AG09319 (cell line): Measurements from ENCODE around the gene TOP1.
A peak's percentile ranks its signal among the peaks of the same experiment; 100 is the strongest.

Experiments
- DNase-seq: peaks from one replicate; pipeline ENCODE4 v3.0.0-alpha.2; 2010; ENCODE audit warnings: low read depth; ENCODE audit errors: extremely low read depth
- CTCF ChIP-seq: IDR thresholded peaks from 2 replicates; pipeline ENCODE4 v1.5.1; 2011; ENCODE audit warnings: low read depth, mild to moderate bottlenecking, inconsistent platforms, low read length, moderate library complexity

TOP1 gene

DNA sequence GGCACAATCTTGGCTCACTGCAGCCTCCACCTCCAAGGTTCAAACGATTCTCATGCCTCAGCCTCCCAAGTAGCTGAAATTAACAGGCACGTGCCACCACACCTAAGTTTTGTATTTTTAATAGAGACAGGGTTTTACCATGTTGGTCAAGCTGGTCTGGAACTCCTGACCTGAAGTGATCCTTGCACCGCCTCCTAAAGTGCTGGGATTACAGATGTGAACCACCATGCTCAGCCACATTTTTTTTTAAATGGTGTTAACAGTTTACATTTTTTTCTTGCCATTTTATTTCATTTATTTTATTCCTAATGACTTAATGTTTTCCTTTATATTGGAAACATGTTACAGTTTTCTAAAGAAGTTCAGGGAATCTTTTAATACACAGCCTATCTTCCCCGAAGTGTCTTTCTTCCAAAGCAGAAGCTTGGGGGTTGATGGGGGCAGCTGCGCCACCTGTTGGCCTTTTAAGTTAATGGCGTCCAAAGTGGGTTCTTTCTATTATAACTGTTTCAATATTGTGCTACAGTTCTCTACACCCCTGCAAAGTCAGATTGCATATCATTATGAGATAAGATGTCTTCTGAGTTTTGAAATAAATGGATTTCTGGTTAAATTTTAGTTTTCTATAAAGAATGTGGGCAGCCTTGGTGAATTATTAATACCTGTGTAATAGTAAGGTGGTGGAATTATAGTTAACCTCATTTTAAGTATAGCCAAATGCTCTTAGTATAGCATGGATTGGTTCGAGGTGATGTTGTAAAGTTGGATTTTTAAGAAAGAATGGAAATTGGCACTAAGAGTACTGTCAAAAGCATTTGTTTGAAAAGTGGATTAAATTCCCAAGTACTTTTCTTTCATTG lies 66.7 kb downstream of the TOP1 start:
- peak; percentile 81 for TF ChIP-seq CTCF
- peak; percentile 23 for DNase-seq

DNA sequence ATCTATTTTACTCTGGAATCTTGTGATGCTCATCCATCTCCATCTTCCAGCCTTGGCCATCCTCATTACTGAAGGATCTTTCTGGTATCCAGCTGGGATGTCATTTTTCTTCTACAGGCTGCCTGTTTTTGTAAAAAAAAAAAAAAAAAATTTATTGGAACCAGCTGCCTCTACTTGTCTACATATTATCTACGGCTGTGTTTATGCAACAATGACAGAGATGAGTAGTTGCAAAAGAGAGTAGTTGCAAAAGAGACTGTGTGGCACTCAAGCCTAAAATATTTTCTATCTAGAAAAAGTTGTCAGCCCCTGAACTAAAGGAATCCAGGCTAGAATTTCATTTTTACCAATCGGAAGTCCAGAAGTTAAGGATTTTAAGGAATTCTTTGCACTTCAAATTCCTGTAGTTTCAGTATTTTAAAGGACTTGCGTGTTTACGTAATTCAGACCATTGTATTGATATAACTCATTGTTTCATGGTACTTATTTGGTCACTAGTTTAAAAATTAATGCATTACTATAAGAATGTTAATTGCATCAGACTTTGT lies 70.2 kb downstream of the TOP1 start:
- DNase-seq, result peak; percentile 67
- TF ChIP-seq CTCF, result no peak

DNA sequence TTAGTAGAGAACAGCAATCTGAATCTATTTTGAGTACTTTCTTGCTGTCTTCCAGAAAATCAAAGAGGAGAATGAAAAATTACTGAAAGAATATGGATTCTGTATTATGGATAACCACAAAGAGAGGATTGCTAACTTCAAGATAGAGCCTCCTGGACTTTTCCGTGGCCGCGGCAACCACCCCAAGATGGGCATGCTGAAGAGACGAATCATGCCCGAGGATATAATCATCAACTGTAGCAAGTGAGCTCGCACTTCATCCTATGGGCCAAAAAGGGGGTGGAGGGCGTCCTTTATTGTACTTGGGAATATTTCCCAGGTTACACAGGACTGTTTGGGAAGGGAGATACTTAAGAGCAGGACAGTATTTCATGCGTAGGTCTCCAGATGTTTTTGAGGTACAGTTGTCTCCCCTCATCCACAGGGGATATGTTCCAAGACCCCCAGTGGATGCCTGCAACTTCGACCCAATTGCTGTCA lies 71.4 kb downstream of the TOP1 start:
- no peak for DNase-seq
- TF ChIP-seq CTCF, result no peak

GRCh38 chr20:41101660-41102059 lies 73.0 kb downstream of the TOP1 start:
- no peak for DNase-seq
- no peak for TF ChIP-seq CTCF

DNA sequence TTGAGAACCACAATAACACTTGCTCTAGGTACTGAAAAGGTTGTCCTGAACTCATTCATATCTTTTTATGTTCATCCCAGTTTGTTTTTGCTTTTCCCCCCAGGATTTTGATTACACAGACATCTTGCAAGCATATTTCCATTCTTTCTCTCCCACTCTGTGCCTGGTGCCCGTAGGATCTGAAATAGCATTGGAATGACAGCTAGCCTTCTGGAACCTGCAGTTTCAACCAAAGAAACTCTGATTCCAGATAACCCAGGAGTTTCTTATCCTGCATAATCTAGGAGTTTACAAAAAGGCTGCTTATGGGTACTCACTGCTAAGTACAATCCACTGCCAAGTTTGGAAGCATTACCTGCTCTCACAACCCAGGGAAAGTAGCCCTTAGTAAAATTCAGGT lies 79.9 kb downstream of the TOP1 start:
- no peak for TF ChIP-seq CTCF
- no peak for DNase-seq

- no peak for DNase-seq
- TF ChIP-seq CTCF, result no peak
Observed at GRCh38 chr20:41110012-41110411, 81.4 kb downstream of the TOP1 start.

GRCh38 chr20:41110930-41111577 lies 82.4 kb downstream of the TOP1 start:
- TF ChIP-seq CTCF, result no peak

More at GRCh38 chr20:41110930-41111577, 82.4 kb downstream of the TOP1 start:
- no peak for DNase-seq
